Upper lobe of left lung (tissue), 4 donors: ENCODE results near the gene ANKRD66.

Source experiments
- CTCF ChIP-seq, 6 experiments: fragments of 450-650 bp in 4 of 6; fragments of 200-600 bp in 2 of 6; sonication (generic) in 2 of 6; IDR thresholded peaks; one replicate each; pipeline ENCODE4 v1.5.1; 2016 to 2019; ENCODE audit warnings: antibody characterized with exemption in 6 of 6
- EP300 ChIP-seq, 4 donors: sonication (generic); formaldehyde crosslinking; IDR thresholded peaks; one replicate each; pipeline ENCODE4 v1.5.1; 2017; ENCODE audit warnings: antibody characterized with exemption in 4 of 4, control low read depth in 2 of 4
- POLR2A ChIP-seq, 4 donors: fragments of 450-650 bp; IDR thresholded peaks; one replicate each; pipeline ENCODE4 v1.5.1; 2016 to 2017; ENCODE audit warnings: antibody characterized with exemption in 4 of 4, mild to moderate bottlenecking in 2 of 4

- no peak for TF ChIP-seq CTCF (IDR thresholded peaks at IDR 0.05)
- no peak for TF ChIP-seq POLR2A (IDR thresholded peaks at IDR 0.05)
- TF ChIP-seq EP300 (IDR thresholded peaks at IDR 0.05) = no peak
Observed at GRCh38 chr6:46784535-46784934, 37.8 kb downstream of the ANKRD66 start.
